Keratinocyte (primary cell): ENCODE results near the gene SLC29A2. TPM values are rescaled to one million over a fixed set of nuclear protein-coding genes. Genes with fewer than 3 reads are reported as not detected.

ENCODE experiments used
- DNase-seq: peaks from one replicate; pipeline ENCODE4 v3.0.0-alpha.2; 2011; ENCODE audit warnings: low read depth, missing footprints, low spot score
- FAIRE-seq: peaks from 2 replicates; lab custom pipeline; 2011; peaks lifted over from hg19 to GRCh38; lab: Jason Lieb, UNC
- H2AFZ ChIP-seq: 2 replicates; pipeline ENCODE4 v1.6.0; 2012; ENCODE audit warnings: low read length, control low read depth, inconsistent platforms; ENCODE audit not compliant: control insufficient read depth
- H3K27ac ChIP-seq: 2 replicates; pipeline ENCODE4 v1.5.1; 2011; ENCODE audit warnings: low read length; ENCODE audit not compliant: control insufficient read depth, insufficient read depth
- H3K27me3 ChIP-seq: 3 replicates; pipeline ENCODE4 v1.6.0; 2011; ENCODE audit warnings: low read length; ENCODE audit not compliant: control insufficient read depth, insufficient read depth; ENCODE audit errors: extremely low read depth
- H3K36me3 ChIP-seq, 2 experiments: 2 replicates in 1 of 2; 3 replicates in 1 of 2; pipeline ENCODE4 v1.5.1; 2011; ENCODE audit warnings: low read length in 2 of 2, mild to moderate bottlenecking in 1 of 2; ENCODE audit not compliant: control insufficient read depth in 2 of 2, insufficient read depth in 2 of 2; ENCODE audit errors: extremely low read depth in 1 of 2
- H3K4me1 ChIP-seq: 3 replicates; pipeline ENCODE4 v1.5.1; 2011; ENCODE audit warnings: low read length; ENCODE audit not compliant: control insufficient read depth, insufficient read depth; ENCODE audit errors: extremely low read depth
- H3K4me2 ChIP-seq: 3 replicates; pipeline ENCODE4 v1.6.0; 2011; ENCODE audit warnings: low read depth, low read length; ENCODE audit not compliant: control insufficient read depth, insufficient read depth; ENCODE audit errors: extremely low read depth
- H3K4me3 ChIP-seq, 3 experiments: fragments of 200-600 bp in 1 of 3; sonication (generic) in 1 of 3; 2 replicates in 2 of 3; 3 replicates in 1 of 3; pipeline ENCODE4 v1.5.1; 2011 to 2016; ENCODE audit warnings: low read length in 3 of 3, mild to moderate bottlenecking in 3 of 3, control low read depth in 2 of 3, inconsistent platforms in 1 of 3, low read depth in 1 of 3, mixed read lengths in 1 of 3, mixed run types in 1 of 3, moderate library complexity in 1 of 3; ENCODE audit not compliant: control insufficient read depth in 2 of 3, insufficient read depth in 2 of 3; ENCODE audit errors: extremely low read depth in 1 of 3
- H3K79me2 ChIP-seq: 2 replicates; pipeline ENCODE4 v1.6.0; 2012; ENCODE audit warnings: low read length; ENCODE audit not compliant: control insufficient read depth, insufficient read depth
- H3K9ac ChIP-seq: 3 replicates; pipeline ENCODE4 v1.6.0; 2011; ENCODE audit warnings: low read length; ENCODE audit not compliant: control insufficient read depth, insufficient read depth; ENCODE audit errors: extremely low read depth
- H3K9me1 ChIP-seq: 3 replicates; pipeline ENCODE4 v1.6.0; 2011; ENCODE audit warnings: low read length; ENCODE audit not compliant: control insufficient read depth, insufficient read depth; ENCODE audit errors: extremely low read depth
- H3K9me3 ChIP-seq: 2 replicates; pipeline ENCODE4 v1.5.1; 2012; ENCODE audit warnings: low read depth, low read length; ENCODE audit not compliant: control insufficient read depth
- H4K20me1 ChIP-seq: 3 replicates; pipeline ENCODE4 v1.6.0; 2011; ENCODE audit warnings: low read length; ENCODE audit not compliant: control insufficient read depth, insufficient read depth; ENCODE audit errors: extremely low read depth
- EZH2 ChIP-seq: IDR thresholded peaks from one replicate; pipeline ENCODE4 v1.6.1; 2012; ENCODE audit warnings: inconsistent platforms, mild to moderate bottlenecking, low read length, moderate library complexity
- dilution Hi-C: fragments of 300-500 bp; cut with MboI; formaldehyde crosslinking; loops from one replicate; pipeline ENCODE4 v1.7.0; 2020; ENCODE audit warnings: low sequenced_read_pairs; ENCODE audit not compliant: extremely low pct_ligation_motif_present
- polyA plus RNA-seq, 5 experiments: library from polyadenylated mRNA; depleted of rRNA in 3 of 5; stranded (reverse) in 3 of 5; stranded (forward) in 1 of 5; unstranded in 1 of 5; fragments of >200 nt; gene quantifications; 1 replicate in 1 of 5; 2 replicates in 3 of 5; 3 replicates in 1 of 5; pipeline versions ENCODE4 v1.2.1 to v1.2.3, GENCODE V29; 2011 to 2012; ENCODE audit warnings: missing spikeins in 2 of 5, low read depth in 1 of 5, low replicate concordance in 1 of 5
- TF ChIP-seq, protein P1 (sequence below), 3 experiments: IDR thresholded peaks in 1 of 3; conservative IDR thresholded peaks in 1 of 3; optimal IDR thresholded peaks in 1 of 3; 2 replicates in 2 of 3; 3 replicates in 1 of 3; pipeline versions ENCODE3 to v1.5.1; 2011; ENCODE audit warnings: low read length in 3 of 3, mild to moderate bottlenecking in 3 of 3, moderate library complexity in 2 of 3, control low read depth in 1 of 3, inconsistent platforms in 1 of 3; ENCODE audit not compliant: insufficient read depth in 2 of 3; ENCODE audit errors: extremely low read depth in 1 of 3

The SLC29A2 gene
- polyA plus RNA-seq, 1 donor (not counting 4 experiments of a cell fraction or from before 2014, with no cell fraction given), result 1.7 TPM

DNA sequence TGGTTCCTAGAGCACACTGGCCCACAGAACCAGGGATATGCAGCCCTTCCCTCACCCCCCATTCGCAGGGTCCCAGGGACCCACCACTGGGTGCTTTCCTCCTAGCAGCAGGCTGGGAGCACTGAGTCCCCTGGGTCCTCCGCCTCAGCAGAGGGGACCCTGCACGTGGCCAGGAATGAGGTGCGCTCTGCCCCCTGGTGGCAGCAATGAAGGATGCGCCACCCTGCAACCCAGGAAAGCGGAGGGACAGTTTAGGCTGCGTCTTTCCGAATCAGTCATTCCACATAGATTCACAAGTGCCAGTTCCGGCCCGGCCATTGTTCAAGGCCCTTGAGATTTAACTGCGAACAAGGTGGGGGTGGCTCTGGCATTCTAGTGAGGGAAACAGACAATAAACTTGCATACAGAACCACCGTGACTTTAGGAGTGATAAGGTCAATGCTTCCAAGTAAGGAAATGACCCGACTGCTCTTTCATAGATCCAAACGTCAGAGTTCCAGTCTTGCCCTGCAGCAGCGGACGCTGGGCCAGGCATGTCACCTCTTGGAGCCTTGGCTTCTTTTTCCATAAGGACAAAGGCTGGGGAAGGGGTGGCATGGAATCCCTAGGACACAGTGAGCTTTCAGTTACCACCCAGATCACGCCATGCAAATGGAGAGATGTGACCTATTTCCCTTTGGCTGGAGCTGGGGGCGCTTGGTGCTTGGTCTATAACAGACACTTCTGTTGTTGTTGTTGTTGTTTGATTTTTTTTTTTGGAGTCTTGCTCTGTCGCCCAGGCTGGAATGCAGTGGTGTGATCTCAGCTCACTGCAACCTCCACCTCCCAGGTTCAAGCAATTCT, 43.0 kb downstream of the SLC29A2 start:
- peaks cover 5% of the 10 kb centered on the region for H3K79me2 ChIP-seq
- DNase-seq (no peak), FAIRE-seq (peak; percentile 90)
- no peak overlapping the region for H2AFZ ChIP-seq
- no peak overlapping the region for H3K9ac ChIP-seq
- H3K27me3 ChIP-seq, result no peaks in the 10 kb centered on the region
- peaks cover 2% of the 10 kb centered on the region for H4K20me1 ChIP-seq
- H3K36me3 ChIP-seq, result peaks cover 20 to 23% of the 10 kb centered on the region in 2 experiments
- no peaks in the 10 kb centered on the region for H3K9me3 ChIP-seq
- peak overlapping the region; percentile 39 for H3K4me2 ChIP-seq
- peaks cover 37% of the 10 kb centered on the region for H3K4me1 ChIP-seq
- no peak overlapping the region for H3K4me3 ChIP-seq
- dilution Hi-C loops, result no loop called here
- no peak for TF ChIP-seq EZH2
- TF ChIP-seq, protein P1, sequence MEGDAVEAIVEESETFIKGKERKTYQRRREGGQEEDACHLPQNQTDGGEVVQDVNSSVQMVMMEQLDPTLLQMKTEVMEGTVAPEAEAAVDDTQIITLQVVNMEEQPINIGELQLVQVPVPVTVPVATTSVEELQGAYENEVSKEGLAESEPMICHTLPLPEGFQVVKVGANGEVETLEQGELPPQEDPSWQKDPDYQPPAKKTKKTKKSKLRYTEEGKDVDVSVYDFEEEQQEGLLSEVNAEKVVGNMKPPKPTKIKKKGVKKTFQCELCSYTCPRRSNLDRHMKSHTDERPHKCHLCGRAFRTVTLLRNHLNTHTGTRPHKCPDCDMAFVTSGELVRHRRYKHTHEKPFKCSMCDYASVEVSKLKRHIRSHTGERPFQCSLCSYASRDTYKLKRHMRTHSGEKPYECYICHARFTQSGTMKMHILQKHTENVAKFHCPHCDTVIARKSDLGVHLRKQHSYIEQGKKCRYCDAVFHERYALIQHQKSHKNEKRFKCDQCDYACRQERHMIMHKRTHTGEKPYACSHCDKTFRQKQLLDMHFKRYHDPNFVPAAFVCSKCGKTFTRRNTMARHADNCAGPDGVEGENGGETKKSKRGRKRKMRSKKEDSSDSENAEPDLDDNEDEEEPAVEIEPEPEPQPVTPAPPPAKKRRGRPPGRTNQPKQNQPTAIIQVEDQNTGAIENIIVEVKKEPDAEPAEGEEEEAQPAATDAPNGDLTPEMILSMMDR (optimal IDR thresholded peaks at IDR 0.05 in 1 of 3, IDR thresholded peaks at IDR 0.05 in 1 of 3, conservative IDR thresholded peaks at IDR 0.05 in 1 of 3; ENCODE audit: extremely low read depth in 1 of 3, insufficient read depth in 2 of 3, low read length in 3 of 3), result peak; percentile 89 to 99 (median 90)
- no peaks in the 10 kb centered on the region for H3K9me1 ChIP-seq
- H3K27ac ChIP-seq, result no peak overlapping the region

DNA sequence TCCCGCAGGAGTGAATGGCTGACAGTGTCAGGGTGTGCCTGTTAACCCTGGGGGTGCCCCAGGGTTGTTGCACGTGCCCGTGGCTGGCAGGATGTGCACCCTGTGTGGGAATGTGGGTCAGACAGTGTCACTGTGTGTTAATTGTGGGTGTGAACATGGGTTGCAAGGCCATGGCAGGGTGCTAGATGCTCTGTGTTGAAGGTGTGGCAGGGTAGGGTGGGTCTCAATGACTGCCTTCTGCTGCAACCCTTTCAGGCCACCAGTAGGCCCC, 43.6 kb downstream of the SLC29A2 start:
- FAIRE-seq (peak; percentile 29), DNase-seq (no peak)
- peaks cover under 1% of the 10 kb centered on the region for H3K79me2 ChIP-seq
- no peaks in the 10 kb centered on the region for H3K9me3 ChIP-seq
- no peak overlapping the region for H2AFZ ChIP-seq
- peak overlapping the region; percentile 34 for H3K4me2 ChIP-seq
- dilution Hi-C loops, result no loop called here
- H3K9me1 ChIP-seq, result no peaks in the 10 kb centered on the region
- no peaks in the 10 kb centered on the region for H4K20me1 ChIP-seq
- no peak overlapping the region for H3K27ac ChIP-seq
- no peak overlapping the region for H3K4me3 ChIP-seq
- peaks cover 37% of the 10 kb centered on the region for H3K4me1 ChIP-seq
- no peak for TF ChIP-seq EZH2
- TF ChIP-seq, protein P1 (optimal IDR thresholded peaks at IDR 0.05 in 1 of 3, IDR thresholded peaks at IDR 0.05 in 1 of 3, conservative IDR thresholded peaks at IDR 0.05 in 1 of 3; ENCODE audit: extremely low read depth in 1 of 3, insufficient read depth in 2 of 3, low read length in 3 of 3), result no peak
- H3K36me3 ChIP-seq, result peaks cover 15 to 18% of the 10 kb centered on the region in 2 experiments
- no peak overlapping the region for H3K9ac ChIP-seq
- no peaks in the 10 kb centered on the region for H3K27me3 ChIP-seq
